GM23248 (cell line): ENCODE data around the gene APBA2. TPM values are rescaled to one million over a fixed set of nuclear protein-coding genes. Genes with fewer than 3 reads are reported as not detected.

Experiments used
- DNase-seq: peaks from one replicate; pipeline ENCODE4 v3.0.0-alpha.2; 2015
- H2AFZ ChIP-seq: fragments of 200-600 bp; sonication (generic); 2 replicates; pipeline ENCODE4 v1.6.1; 2016; ENCODE audit warnings: antibody characterized with exemption
- H3F3A ChIP-seq: fragments of 200-600 bp; sonication (generic); 2 replicates; pipeline ENCODE4 v1.6.1; 2016; ENCODE audit warnings: mild to moderate bottlenecking, antibody characterized with exemption, mixed run types; ENCODE audit not compliant: insufficient read depth
- H3K27ac ChIP-seq: fragments of 200-600 bp; sonication (generic); 2 replicates; pipeline ENCODE4 v1.5.1; 2016; ENCODE audit warnings: mild to moderate bottlenecking
- H3K27me3 ChIP-seq: fragments of 200-600 bp; sonication (generic); replicated peaks from 2 replicates; pipeline ENCODE4 v1.6.1; 2016; ENCODE audit warnings: mild to moderate bottlenecking; ENCODE audit not compliant: insufficient read depth
- H3K36me3 ChIP-seq: fragments of 200-600 bp; sonication (generic); 2 replicates; pipeline ENCODE4 v1.6.1; 2016; ENCODE audit warnings: low read depth, mild to moderate bottlenecking
- H3K4me1 ChIP-seq: fragments of 200-600 bp; sonication (generic); 2 replicates; pipeline ENCODE4 v1.6.1; 2016; ENCODE audit warnings: mild to moderate bottlenecking; ENCODE audit not compliant: insufficient read depth
- H3K4me2 ChIP-seq: fragments of 200-600 bp; sonication (generic); one replicate; pipeline ENCODE4 v1.6.1; 2016; ENCODE audit warnings: mild to moderate bottlenecking; ENCODE audit not compliant: unreplicated experiment
- H3K4me3 ChIP-seq: fragments of 200-600 bp; sonication (generic); 2 replicates; pipeline ENCODE4 v1.5.1; 2016; ENCODE audit warnings: mild to moderate bottlenecking
- H3K79me2 ChIP-seq: fragments of 200-600 bp; sonication (generic); 2 replicates; pipeline ENCODE4 v1.6.1; 2016; ENCODE audit warnings: mild to moderate bottlenecking; ENCODE audit not compliant: insufficient read depth
- H3K9ac ChIP-seq: fragments of 200-600 bp; sonication (generic); 2 replicates; pipeline ENCODE4 v1.6.1; 2016; ENCODE audit warnings: mild to moderate bottlenecking
- H3K9me2 ChIP-seq: fragments of 200-600 bp; sonication (generic); 2 replicates; pipeline ENCODE4 v1.6.1; 2016; ENCODE audit warnings: mixed run types, mild to moderate bottlenecking, moderate library complexity; ENCODE audit not compliant: insufficient read depth
- H3K9me3 ChIP-seq: fragments of 200-600 bp; sonication (generic); one replicate; pipeline ENCODE4 v1.6.1; 2017; ENCODE audit warnings: low read depth
- H4K20me1 ChIP-seq: fragments of 200-600 bp; sonication (generic); 2 replicates; pipeline ENCODE4 v1.6.0; 2016; ENCODE audit not compliant: insufficient read depth
- EZH2 ChIP-seq: fragments of 200-600 bp; sonication (generic); IDR thresholded peaks from 2 replicates; pipeline ENCODE4 v1.6.1; 2018; ENCODE audit warnings: antibody characterized with exemption, mild to moderate bottlenecking; ENCODE audit not compliant: insufficient read depth, poor library complexity, severe bottlenecking
- EZH2phosphoT487 ChIP-seq: fragments of 200-600 bp; sonication (generic); IDR thresholded peaks from 2 replicates; pipeline ENCODE4 v1.6.1; 2018; ENCODE audit warnings: antibody characterized with exemption, moderate library complexity, mild to moderate bottlenecking, low read depth; ENCODE audit not compliant: insufficient read depth
- WGBS, 2 experiments: methylation state at CpG; one replicate each; pipeline ENCODE4 v1.1.6; 2015 to 2017; ENCODE audit warnings: low lambda C conversion rate in 2 of 2, low coverage in 1 of 2; ENCODE audit errors: missing lambda C conversion rate in 2 of 2; 5-methylcytosine and 5-hydroxymethylcytosine counted together
- in situ Hi-C: fragments of 300-500 bp; cut with MboI; formaldehyde crosslinking; loops from 2 replicates; pipeline ENCODE4 v1.15.0; 2020
- polyA plus RNA-seq: library from polyadenylated mRNA; unstranded; fragments of >200 nt; fragmentation: Nextera tagmentation; extraction: Ambion mirVana; gene quantifications from 2 replicates; pipeline ENCODE4 v1.2.1, GENCODE V29; 2016
- total RNA-seq: library from RNA; depleted of rRNA; stranded (reverse); fragments of >200 nt; shearing (Covaris generic); gene quantifications from 2 replicates; pipeline ENCODE4 v1.2.3, GENCODE V29; 2014

The APBA2 gene
- total and polyA plus RNA-seq, 2 experiments from 2014 or later: 0.23 to 0.65 TPM

GRCh38 chr15:29087521-29088285, 201.9 kb downstream of the APBA2 start:
- Histone ChIP-seq H3K4me3 (no peak overlapping the region), H3K36me3 (no peaks in the 10 kb centered on the region), H3K4me1 (no peaks in the 10 kb centered on the region), H4K20me1 (no peaks in the 10 kb centered on the region), H3K9me3 (no peaks in the 10 kb centered on the region), H3K79me2 (no peaks in the 10 kb centered on the region), H3K9ac (no peak overlapping the region), H3K9me2 (no peaks in the 10 kb centered on the region), H3K27me3 (no peaks in the 10 kb centered on the region), H2AFZ (no peak overlapping the region), H3K27ac (no peak overlapping the region), H3K4me2 (no peak overlapping the region), H3F3A (no peaks in the 10 kb centered on the region)
- in situ Hi-C loops: no loop called here
- WGBS, 2 experiments: 37 to 41% methylated on average over 16 of the region's 16 CpGs
- TF ChIP-seq EZH2: no peak
- no peak for DNase-seq

- H3K36me3 ChIP-seq: no peaks in the 10 kb centered on the region
- no peak for DNase-seq
- 56 to 67% methylated on average over 5 of the region's 5 CpGs for WGBS, 2 experiments
- H3K9me3 ChIP-seq: no peaks in the 10 kb centered on the region
- H3K4me1 ChIP-seq: no peaks in the 10 kb centered on the region
- H3K9me2 ChIP-seq: no peaks in the 10 kb centered on the region
- no peak overlapping the region for H2AFZ ChIP-seq
- H3K4me2 ChIP-seq: no peak overlapping the region
- no peaks in the 10 kb centered on the region for H3F3A ChIP-seq
- H4K20me1 ChIP-seq: no peaks in the 10 kb centered on the region
- TF ChIP-seq EZH2phosphoT487: no peak
- no peak for TF ChIP-seq EZH2
- H3K4me3 ChIP-seq: no peak overlapping the region
- in situ Hi-C loops: no loop called here
- no peaks in the 10 kb centered on the region for H3K79me2 ChIP-seq
- H3K27ac ChIP-seq: no peak overlapping the region
- H3K27me3 ChIP-seq: no peaks in the 10 kb centered on the region
- no peak overlapping the region for H3K9ac ChIP-seq
Observed at GRCh38 chr15:29088666-29089065, 202.9 kb downstream of the APBA2 start.

GRCh38 chr15:29089731-29090616, 204.2 kb downstream of the APBA2 start:
- no peak for DNase-seq
- H3K9ac ChIP-seq: no peak overlapping the region
- 35 to 40% methylated on average over 16 of the region's 16 CpGs for WGBS, 2 experiments
- H2AFZ ChIP-seq: no peak overlapping the region
- H3K4me1 ChIP-seq: no peaks in the 10 kb centered on the region
- no peaks in the 10 kb centered on the region for H3K27me3 ChIP-seq
- no peaks in the 10 kb centered on the region for H3K9me3 ChIP-seq
- H3K36me3 ChIP-seq: no peaks in the 10 kb centered on the region
- H3K4me3 ChIP-seq: no peak overlapping the region
- H3F3A ChIP-seq: no peaks in the 10 kb centered on the region
- H3K4me2 ChIP-seq: no peak overlapping the region
- H3K79me2 ChIP-seq: no peaks in the 10 kb centered on the region
- no peaks in the 10 kb centered on the region for H3K9me2 ChIP-seq
- in situ Hi-C loops: no loop called here
- no peak for TF ChIP-seq EZH2phosphoT487
- no peak for TF ChIP-seq EZH2
- H3K27ac ChIP-seq: no peak overlapping the region
- H4K20me1 ChIP-seq: no peaks in the 10 kb centered on the region

- peak; percentile 28 for DNase-seq
- H3K27ac ChIP-seq: no peak overlapping the region
- H3K9ac ChIP-seq: no peak overlapping the region
- no peak overlapping the region for H2AFZ ChIP-seq
- H3F3A ChIP-seq: no peaks in the 10 kb centered on the region
- no peaks in the 10 kb centered on the region for H3K9me3 ChIP-seq
- 43 to 48% methylated on average over 15 of the region's 15 CpGs for WGBS, 2 experiments
- in situ Hi-C loops: no loop called here
- no peak overlapping the region for H3K4me3 ChIP-seq
- no peaks in the 10 kb centered on the region for H3K27me3 ChIP-seq
- no peaks in the 10 kb centered on the region for H3K9me2 ChIP-seq
- H3K36me3 ChIP-seq: no peaks in the 10 kb centered on the region
- no peaks in the 10 kb centered on the region for H3K4me1 ChIP-seq
- no peak for TF ChIP-seq EZH2
- TF ChIP-seq EZH2phosphoT487: no peak
- no peaks in the 10 kb centered on the region for H4K20me1 ChIP-seq
- H3K4me2 ChIP-seq: no peak overlapping the region
- no peaks in the 10 kb centered on the region for H3K79me2 ChIP-seq
Observed at GRCh38 chr15:29090617-29091466, 205.1 kb downstream of the APBA2 start.
